Measurements from ENCODE around the gene TRAF3IP1.
"Not testable (repeated sequence)": the region's sequence is repeated elsewhere in the genome, so short reads cannot be mapped to it uniquely, and the experiment has no call there.

TRAF3IP1 gene

DNA sequence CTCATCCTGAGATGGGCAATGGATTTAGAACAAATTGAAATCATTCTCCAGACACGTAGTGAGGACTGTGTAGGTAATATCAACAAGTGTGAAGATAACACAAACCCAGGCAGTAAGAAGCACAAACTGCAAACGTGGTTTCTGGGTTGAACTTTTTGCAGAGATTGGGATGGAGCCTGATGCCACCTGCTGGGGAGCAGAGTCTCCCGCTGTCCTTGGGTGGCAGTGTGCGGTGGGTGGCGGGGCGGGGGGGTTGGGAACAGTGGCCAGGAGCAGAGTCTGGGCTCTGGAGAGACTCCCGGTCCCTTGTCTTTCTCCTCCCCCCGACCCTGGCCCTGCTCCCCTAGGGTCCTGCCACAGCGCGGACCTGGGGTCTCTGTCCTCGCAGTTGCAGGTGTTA is 19.5 kb downstream of the TRAF3IP1 start:
- DNase-seq (ENCODE audit: low read depth in 2 of 2), result no peak

DNA sequence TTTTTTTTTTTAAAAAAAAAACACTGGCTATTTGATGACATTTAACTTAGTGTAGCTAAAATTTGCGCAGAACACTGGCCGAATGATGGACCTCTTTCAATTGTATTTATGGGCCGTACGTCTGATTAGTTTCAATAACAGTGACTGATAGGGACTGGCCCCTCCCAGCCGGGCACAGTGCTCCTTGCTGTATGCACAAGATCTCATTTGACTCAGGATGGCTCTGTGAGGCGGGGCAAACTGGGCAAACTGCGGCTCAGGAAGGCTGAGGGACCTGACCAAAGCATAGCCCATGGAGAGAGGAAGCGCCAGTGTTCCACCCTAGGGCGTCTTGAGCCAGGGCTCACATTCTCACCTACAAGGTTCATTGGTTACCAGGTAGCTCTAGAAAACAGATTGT is 21.2 kb downstream of the TRAF3IP1 start:
- DNase-seq (ENCODE audit: low read depth in 2 of 2), result no peak

GRCh38 chr2:238344035-238344434 is 23.7 kb downstream of the TRAF3IP1 start:
- no peak for DNase-seq (ENCODE audit: low read depth in 2 of 2)

DNA sequence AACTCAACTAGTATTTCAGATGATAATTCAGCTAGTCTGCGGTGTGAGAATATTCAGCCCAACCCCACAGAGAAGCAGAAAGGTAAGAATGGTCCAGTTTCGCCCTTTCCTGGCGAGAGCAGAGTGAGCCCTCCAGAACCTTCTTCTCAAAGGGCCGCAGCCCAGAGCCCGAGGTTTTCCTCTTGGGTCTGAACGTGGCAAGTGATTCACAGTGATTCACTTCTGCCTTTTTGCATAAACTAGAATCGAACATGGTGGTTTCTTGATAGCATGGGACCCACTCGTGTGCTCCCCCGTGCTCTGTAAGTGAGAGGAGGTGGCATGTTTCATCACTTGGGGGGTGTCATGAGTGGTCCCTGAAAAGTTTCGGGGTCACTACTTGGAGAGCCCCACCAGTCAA is 24.2 kb downstream of the TRAF3IP1 start:
- no peak for DNase-seq (ENCODE audit: low read depth in 2 of 2)

DNA sequence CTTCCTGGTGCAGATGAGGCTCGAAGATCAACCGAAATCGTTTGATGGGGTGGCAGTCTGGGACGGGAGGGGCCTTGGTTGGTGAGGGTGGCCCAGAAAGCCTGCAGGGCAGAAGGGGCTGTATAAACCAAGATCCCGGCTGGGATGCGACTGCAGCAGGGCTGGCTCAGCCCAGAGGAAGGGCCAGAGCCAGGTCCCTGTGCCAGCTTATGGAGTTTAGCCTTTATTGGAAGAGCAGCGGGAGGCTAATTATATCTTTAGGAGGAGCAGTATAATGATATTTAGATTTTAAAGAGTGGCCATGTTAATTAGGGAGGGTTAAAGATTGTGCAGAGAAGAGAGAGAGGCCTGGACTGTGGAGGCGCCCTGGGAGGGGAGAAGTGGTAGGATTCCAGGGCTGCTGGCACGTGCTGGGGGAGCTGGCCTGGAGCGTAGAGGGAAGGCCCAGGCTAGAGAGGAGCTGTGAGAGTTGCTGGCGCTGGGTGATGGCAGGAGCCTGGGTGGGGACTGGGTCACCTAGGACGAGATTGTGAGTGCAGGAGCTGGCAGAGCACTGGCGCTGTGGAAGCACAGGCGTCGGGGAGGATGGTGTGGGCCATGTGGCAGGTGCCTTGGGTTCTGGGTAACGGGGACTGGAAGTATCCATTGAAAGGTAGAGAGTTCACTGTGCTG is 25.1 kb downstream of the TRAF3IP1 start:
- DNase-seq (ENCODE audit: low read depth in 2 of 2), result no peak

- DNase-seq (ENCODE audit: low read depth in 2 of 2), result no peak
Measured at GRCh38 chr2:238346544-238346943, 26.2 kb downstream of the TRAF3IP1 start.

DNA sequence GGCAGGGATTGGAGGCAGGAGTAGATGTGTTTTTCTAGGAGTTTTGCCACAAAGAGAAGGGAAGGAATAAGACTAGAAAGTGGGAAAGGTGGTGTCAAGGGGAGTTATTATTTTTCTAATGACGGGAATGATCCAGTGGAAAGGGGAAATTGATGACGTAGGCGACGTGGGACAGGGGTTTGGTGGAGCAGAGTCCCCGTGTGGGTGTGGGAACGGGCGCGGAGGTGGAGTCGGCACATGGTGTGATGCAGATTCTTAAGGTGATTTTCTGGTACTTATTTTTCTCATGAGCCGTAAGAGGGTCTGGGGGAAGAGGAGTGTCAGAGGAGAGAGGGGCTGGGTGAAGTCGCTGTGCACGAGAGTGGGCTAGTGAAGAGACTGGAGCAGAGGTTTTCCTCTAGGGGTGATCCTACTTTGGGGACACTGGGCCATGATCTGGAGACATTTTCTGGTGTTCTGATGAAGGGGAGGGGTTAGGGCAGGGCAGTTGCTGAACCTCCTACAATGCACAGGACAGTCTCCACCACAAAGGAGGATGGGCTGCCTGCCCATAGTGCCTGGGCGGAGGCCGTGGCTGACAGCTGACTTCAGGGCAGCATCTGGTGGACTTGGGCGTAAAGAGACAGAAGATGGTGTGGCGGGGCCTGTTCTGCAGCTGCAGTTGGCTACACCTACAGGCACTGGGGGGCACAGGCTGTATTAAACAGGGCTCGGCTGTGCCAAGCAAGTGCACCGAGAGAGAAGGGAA is 30.0 kb downstream of the TRAF3IP1 start:
- no peak for DNase-seq (ENCODE audit: low read depth in 2 of 2)

GRCh38 chr2:238351315-238351714 is 31.0 kb downstream of the TRAF3IP1 start:
- no peak for DNase-seq (ENCODE audit: low read depth in 2 of 2)

DNA sequence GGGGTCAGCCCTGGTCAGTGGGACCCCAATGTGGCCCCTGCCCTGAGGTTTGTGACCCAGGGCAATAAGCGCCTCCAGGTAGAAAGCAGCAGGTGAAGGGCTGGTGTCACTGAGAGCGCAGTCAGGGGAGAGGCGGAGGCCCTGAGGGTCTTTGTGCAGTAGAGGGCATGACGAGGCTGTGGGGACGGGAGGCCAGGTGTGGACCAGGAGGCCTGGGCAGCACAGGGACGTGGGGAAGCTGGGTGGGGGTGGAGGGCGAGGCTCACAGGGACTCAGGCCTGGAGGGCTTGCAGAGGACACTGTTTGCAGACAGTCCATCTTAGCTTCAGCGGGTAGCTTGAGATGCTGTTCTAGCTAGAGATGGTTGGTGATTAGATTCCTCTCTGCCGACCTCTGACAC is 32.0 kb downstream of the TRAF3IP1 start:
- no peak for DNase-seq (ENCODE audit: low read depth in 2 of 2)

DNA sequence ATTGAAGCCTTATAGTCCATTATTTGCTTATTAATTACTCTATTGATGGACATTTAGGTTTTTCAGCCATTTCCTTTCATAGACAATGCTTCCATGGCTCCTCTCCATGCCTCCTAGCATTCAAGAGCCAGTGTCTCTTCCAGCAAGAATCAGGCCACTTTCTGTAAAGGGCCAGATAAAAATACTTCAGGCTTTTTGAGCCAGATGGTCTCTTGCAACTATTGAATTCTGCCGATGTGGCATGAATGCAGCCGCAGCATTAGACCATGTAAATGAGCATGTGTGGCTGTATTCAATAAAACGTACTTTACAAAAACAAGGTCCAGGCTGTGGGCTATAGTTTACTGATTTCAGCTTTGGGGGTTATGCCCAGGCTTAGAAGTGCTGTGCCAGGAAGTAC is 38.5 kb downstream of the TRAF3IP1 start:
- DNase-seq (ENCODE audit: low read depth in 2 of 2), result no peak

DNA sequence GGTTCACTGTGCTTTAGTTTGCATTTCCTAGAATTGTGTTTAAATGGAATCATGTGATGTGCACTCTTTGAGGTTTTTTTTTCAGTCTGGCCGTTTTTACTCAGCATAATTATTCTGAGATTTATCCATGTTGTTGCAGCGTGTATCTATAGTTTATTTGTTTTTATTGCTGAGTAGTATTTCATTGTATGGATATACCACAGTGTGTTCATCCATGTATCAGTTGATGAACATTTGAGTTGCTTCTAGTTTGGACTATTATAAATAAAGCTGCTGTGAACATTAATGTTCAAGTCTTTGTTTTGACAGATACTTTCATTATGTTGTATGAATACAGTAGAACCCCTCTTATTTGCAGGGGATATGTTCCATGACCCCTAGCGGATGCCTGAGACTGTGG is 39.1 kb downstream of the TRAF3IP1 start:
- no peak for DNase-seq (ENCODE audit: low read depth in 2 of 2)

DNA sequence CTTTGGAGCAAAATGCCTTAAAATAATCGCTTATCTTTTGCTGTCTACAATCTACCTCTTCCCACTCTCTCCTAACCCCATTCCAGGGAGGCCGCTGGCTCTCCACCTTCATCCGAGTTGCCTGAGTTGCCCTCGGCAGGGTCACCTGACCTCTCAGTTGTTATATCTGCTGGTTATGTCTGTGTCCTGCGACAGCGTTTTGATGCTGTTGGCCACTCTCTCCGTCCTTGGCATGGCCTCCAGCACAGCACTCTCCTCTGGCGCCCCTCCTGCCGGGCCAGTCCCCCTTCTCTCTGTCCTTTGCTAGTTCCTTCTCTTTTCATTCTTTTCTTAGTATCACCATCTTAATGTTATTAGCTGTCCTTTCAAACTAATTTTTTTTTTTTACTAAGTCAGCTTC is 41.6 kb downstream of the TRAF3IP1 start:
- no peak for DNase-seq (ENCODE audit: low read depth in 2 of 2)

DNA sequence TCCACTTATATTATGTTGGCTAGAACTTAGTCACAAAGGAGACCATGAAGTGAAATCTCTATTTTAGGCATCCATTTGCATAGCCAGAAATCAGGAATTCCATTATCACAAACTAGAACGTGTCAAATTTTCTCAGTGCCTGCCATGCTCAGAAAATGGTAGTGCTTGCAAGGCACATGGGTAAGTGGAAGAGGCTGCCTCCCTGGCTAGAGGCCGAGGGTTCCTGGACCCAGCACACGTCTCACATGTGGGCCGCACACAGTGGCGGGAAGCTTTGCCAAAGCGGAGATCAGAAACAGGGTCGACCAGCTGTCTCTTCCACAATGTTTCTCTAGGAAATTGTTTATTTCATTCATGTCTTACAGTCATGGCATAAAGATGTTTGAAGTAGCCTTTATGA is 42.3 kb downstream of the TRAF3IP1 start:
- no peak for DNase-seq (ENCODE audit: low read depth in 2 of 2)

- no peak for DNase-seq (ENCODE audit: low read depth in 2 of 2)
Measured at GRCh38 chr2:238369591-238370040, 49.3 kb downstream of the TRAF3IP1 start.

- DNase-seq (ENCODE audit: low read depth in 2 of 2), result no peak
Measured at GRCh38 chr2:238370094-238370822, 49.9 kb downstream of the TRAF3IP1 start.

GRCh38 chr2:238370823-238371372 is 50.6 kb downstream of the TRAF3IP1 start:
- peak in 1 of 2 donors; percentile 13 for DNase-seq (ENCODE audit: low read depth in 2 of 2)

- DNase-seq (ENCODE audit: low read depth in 2 of 2), result not testable (repeated sequence)
Measured at GRCh38 chr2:238372277-238372676, 52.0 kb downstream of the TRAF3IP1 start.

DNA sequence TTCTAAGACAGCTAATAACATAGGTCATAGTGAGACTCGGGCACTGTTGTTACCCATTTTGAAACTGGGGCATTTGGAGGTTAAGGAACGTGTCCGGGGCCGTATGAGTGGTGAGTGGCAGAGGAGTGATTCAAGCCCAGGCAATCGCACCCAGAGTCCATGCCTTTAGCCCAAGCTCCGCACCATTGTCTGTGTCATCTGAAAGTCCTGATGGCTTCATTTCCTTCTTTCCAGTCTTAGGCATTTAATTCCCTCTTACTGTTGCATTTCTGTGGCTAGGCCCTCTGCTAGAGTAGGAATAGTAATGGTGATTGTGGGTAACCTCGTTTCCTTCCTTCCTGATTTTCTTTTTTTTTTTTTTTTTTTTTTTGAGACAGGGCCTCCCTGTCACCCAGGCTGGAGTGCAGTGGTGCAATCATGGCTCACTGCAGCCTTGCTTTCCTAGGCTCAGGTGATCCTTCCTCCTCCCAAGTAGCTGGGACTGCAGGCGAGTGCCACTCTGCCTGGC is 56.6 kb downstream of the TRAF3IP1 start:
- DNase-seq (ENCODE audit: low read depth in 2 of 2), result no peak

- DNase-seq (ENCODE audit: low read depth in 2 of 2), result no peak
Measured at GRCh38 chr2:238378230-238379095, 58.1 kb downstream of the TRAF3IP1 start.

DNA sequence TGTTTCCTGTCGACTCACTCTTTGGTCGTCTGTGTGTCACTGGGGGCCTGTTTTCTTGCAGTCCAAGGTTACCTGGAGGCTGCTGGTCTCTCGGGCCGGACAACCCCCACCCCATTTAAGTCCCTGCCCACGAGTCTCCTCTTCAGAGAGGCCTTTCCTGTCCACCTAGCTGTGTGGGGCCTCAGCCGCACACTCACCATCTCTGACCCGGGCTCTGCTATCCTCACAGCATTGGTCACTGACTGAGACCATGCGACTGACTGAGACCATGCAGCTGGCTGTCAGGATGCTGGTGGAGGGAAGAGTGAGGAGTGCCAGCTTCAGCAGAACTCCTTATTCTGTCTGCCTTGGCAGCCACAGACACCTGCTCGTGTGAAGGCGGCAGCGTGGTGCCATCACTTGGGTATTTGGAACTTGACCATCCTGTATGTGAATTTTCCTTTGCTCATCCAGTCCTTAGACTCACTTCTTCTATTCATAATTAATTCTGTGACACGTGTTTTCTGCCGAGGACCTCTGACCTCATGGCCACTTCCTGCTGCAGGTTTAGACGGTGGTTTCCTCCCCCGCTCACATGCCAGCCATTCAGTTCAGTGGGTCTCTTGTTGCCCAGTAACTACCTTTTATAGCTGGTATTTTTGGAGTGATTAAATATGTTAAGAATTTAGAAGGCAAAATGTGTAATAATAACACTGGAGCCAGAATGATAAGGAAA is 58.9 kb downstream of the TRAF3IP1 start:
- no peak for DNase-seq (ENCODE audit: low read depth in 2 of 2)

GRCh38 chr2:238380336-238380735 is 60.0 kb downstream of the TRAF3IP1 start:
- DNase-seq (ENCODE audit: low read depth in 2 of 2), result no peak
